Nephron (organoid): ENCODE data around the gene SIRT4.
A peak's percentile ranks its signal among the peaks of the same experiment; 100 is the strongest.
"Not testable (repeated sequence)": the region's sequence is repeated elsewhere in the genome, so short reads cannot be mapped to it uniquely, and the experiment has no call there.

Source experiments
- H3K27ac Mint-ChIP-seq, 3 experiments: 2 replicates each; pipeline ENCODE4 v1.8.0; 2020; ENCODE audit warnings: mixed read lengths in 3 of 3, mild to moderate bottlenecking in 2 of 3, moderate library complexity in 1 of 3
- H3K27me3 Mint-ChIP-seq: 2 replicates; pipeline ENCODE4 v1.8.0; 2021; ENCODE audit warnings: low read depth, mild to moderate bottlenecking, moderate library complexity, mixed read lengths
- H3K36me3 Mint-ChIP-seq: 2 replicates; pipeline ENCODE4 v1.8.0; 2020; ENCODE audit warnings: low read depth, mixed read lengths
- H3K4me1 Mint-ChIP-seq: 2 replicates; pipeline ENCODE4 v1.8.0; 2020; ENCODE audit warnings: mixed read lengths
- H3K4me3 Mint-ChIP-seq, 3 experiments: 2 replicates each; pipeline ENCODE4 v1.8.0; 2020; ENCODE audit warnings: mild to moderate bottlenecking in 3 of 3, mixed read lengths in 3 of 3, moderate library complexity in 2 of 3
- H3K9me3 Mint-ChIP-seq: 2 replicates; pipeline ENCODE4 v1.8.0; 2020; ENCODE audit warnings: mixed read lengths
- TF ChIP-seq, protein P1 (sequence below), 3 experiments: fragments of 200-600 bp; sonication (generic); IDR thresholded peaks; one replicate each; pipeline ENCODE4 v1.5.0; 2021; ENCODE audit warnings: antibody characterized with exemption in 3 of 3; ENCODE audit not compliant: unreplicated experiment in 3 of 3

The SIRT4 gene

DNA sequence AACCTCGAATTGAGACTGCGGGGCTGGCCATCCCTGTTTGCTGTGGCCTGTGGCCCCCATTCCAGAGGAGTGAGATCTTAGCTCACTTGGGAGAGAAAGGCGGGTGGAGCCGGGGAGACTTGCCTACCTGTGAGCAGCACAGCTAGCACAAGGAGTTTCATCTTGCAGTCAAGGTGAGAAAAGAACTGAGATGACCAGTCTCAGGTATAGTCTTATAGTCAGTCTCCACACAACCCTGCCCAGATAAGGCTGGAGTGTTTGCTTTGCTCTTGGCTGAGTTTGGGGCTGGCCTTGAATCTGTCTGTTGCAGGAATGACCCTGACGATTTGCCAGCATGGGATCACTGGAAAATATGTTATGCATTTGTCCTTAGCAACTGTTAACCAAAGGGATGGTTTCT lies 25.5 kb downstream of the SIRT4 start, which contains the start of gene PLA2G1B:
TSS of gene PLA2G1B (minus strand) at position 187 of the 400 bp plus-strand sequence. CDS start at position 161, 26 bp downstream.
- H3K4me1 Mint-ChIP-seq: peaks cover 5% of the 10 kb centered on the region
- TF ChIP-seq, protein P1, sequence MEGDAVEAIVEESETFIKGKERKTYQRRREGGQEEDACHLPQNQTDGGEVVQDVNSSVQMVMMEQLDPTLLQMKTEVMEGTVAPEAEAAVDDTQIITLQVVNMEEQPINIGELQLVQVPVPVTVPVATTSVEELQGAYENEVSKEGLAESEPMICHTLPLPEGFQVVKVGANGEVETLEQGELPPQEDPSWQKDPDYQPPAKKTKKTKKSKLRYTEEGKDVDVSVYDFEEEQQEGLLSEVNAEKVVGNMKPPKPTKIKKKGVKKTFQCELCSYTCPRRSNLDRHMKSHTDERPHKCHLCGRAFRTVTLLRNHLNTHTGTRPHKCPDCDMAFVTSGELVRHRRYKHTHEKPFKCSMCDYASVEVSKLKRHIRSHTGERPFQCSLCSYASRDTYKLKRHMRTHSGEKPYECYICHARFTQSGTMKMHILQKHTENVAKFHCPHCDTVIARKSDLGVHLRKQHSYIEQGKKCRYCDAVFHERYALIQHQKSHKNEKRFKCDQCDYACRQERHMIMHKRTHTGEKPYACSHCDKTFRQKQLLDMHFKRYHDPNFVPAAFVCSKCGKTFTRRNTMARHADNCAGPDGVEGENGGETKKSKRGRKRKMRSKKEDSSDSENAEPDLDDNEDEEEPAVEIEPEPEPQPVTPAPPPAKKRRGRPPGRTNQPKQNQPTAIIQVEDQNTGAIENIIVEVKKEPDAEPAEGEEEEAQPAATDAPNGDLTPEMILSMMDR (IDR thresholded peaks at IDR 0.05; ENCODE audit: unreplicated experiment in 3 of 3): no peak
- peaks cover 17% of the 10 kb centered on the region for H3K27me3 Mint-ChIP-seq
- H3K27ac Mint-ChIP-seq: no peak within 1 kb of the TSS
- no peaks in the 10 kb centered on the region for H3K36me3 Mint-ChIP-seq
- peak within 1 kb of the TSS in 1 of 3 experiments; percentile 34 for H3K4me3 Mint-ChIP-seq
- no peaks in the 10 kb centered on the region for H3K9me3 Mint-ChIP-seq

- peaks cover 5% of the 10 kb centered on the region for H3K4me1 Mint-ChIP-seq
- H3K4me3 Mint-ChIP-seq: no peak overlapping the region
- H3K27me3 Mint-ChIP-seq: peaks cover 15% of the 10 kb centered on the region
- TF ChIP-seq, protein P1 (IDR thresholded peaks at IDR 0.05; ENCODE audit: unreplicated experiment in 3 of 3): no peak
- H3K9me3 Mint-ChIP-seq: no peaks in the 10 kb centered on the region
- no peak overlapping the region for H3K27ac Mint-ChIP-seq
- no peaks in the 10 kb centered on the region for H3K36me3 Mint-ChIP-seq
Observed at GRCh38 chr12:120328228-120328627, 26.1 kb downstream of the SIRT4 start.

DNA sequence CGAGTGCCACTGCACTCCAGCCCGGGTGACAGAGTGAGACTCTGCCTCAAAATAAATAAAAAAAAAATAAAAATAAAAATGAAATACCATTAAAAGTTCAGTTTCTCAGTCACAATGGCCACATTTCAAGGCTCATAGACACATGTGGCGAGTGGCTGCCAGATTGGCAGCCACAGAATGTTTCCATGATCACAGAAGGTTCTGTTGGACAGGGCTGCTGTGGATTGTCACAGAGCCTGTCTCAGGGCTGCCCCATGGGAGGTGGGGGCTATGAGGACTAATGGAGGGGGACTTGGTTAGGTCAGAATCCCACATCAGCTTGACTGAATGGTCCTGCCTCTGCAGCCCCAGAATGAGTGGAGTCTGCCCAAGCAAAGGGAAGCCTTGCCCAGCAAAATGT lies 29.3 kb downstream of the SIRT4 start:
- Mint-ChIP-seq H3K4me3 (no peak overlapping the region), H3K27me3 (peaks cover 9% of the 10 kb centered on the region), H3K36me3 (no peaks in the 10 kb centered on the region), H3K27ac (no peak overlapping the region), H3K9me3 (peaks cover 8% of the 10 kb centered on the region), H3K4me1 (no peaks in the 10 kb centered on the region)
- TF ChIP-seq, protein P1 (IDR thresholded peaks at IDR 0.05; ENCODE audit: unreplicated experiment in 3 of 3): no peak

DNA sequence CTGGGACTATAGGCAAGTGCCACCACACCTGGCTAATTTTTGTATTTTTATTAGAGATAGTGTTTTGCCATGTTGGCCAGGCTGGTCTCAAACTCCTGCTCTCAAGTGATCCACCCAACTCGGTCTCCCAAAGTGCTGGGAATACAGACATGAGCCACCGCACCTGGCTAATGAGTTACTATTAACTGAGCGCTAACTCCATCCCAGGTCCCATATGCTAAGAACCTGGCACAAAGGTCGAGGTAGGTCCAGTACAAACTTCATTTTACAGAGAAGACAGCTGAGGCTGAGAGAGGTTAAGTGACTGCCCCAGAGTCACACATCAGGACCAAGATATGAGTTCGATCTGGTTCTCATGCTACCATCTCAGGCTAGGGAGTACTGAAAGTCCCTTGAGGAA lies 29.9 kb downstream of the SIRT4 start:
- TF ChIP-seq, protein P1 (IDR thresholded peaks at IDR 0.05; ENCODE audit: unreplicated experiment in 3 of 3): no peak
- Mint-ChIP-seq H3K9me3 (peaks cover 12% of the 10 kb centered on the region), H3K27ac (no peak overlapping the region), H3K4me3 (no peak overlapping the region), H3K27me3 (peaks cover 9% of the 10 kb centered on the region), H3K4me1 (no peaks in the 10 kb centered on the region), H3K36me3 (no peaks in the 10 kb centered on the region)

DNA sequence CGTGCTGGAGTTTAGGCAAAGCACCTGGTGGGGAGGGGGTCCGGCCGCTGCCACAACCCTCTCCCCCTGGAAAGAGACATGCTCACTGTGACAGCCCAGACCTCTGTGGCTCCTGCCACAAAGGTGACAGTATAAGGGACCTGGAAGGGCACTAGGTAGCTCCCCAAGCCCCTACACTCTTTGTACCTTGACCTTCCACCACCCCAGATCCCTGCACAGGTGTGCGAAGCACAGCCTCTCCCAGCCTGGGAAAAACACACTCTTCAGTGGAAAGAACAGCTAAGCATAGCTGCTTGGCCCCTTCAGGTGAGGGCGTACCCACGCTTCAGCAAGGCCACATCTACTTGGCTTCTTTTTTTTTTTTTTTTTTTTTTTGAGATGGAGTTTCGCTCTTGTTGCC lies 30.4 kb downstream of the SIRT4 start:
- H3K9me3 Mint-ChIP-seq: peaks cover 17% of the 10 kb centered on the region
- TF ChIP-seq, protein P1 (IDR thresholded peaks at IDR 0.05; ENCODE audit: unreplicated experiment in 3 of 3): no peak
- no peaks in the 10 kb centered on the region for H3K4me1 Mint-ChIP-seq
- peaks cover 9% of the 10 kb centered on the region for H3K27me3 Mint-ChIP-seq
- H3K36me3 Mint-ChIP-seq: peaks cover 3% of the 10 kb centered on the region
- no peak overlapping the region for H3K27ac Mint-ChIP-seq
- H3K4me3 Mint-ChIP-seq: no peak overlapping the region

DNA sequence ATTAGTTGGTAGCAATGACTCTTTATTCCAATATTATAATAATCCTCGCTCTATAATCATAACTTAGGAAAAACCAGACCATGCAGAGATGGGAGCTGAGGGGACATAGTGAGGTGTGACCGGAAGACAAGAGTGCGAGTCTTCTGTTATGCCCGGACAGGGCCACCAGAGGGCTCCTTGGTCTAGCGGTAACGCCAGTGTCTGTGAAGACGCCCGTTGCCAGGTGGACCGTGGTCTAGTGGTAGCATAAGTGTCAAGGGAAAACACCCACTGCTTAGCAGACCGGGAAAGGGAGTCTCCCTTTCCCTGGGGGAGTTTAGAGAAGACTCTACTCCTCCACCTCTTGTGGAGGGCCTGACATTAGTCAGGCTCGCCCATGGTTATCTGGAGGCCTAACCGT lies 33.3 kb downstream of the SIRT4 start:
- H3K9me3 Mint-ChIP-seq: peaks cover 26% of the 10 kb centered on the region
- not testable (repeated sequence) for H3K27me3 Mint-ChIP-seq, H3K4me1 Mint-ChIP-seq, H3K36me3 Mint-ChIP-seq, H3K4me3 Mint-ChIP-seq
- TF ChIP-seq, protein P1 (IDR thresholded peaks at IDR 0.05; ENCODE audit: unreplicated experiment in 3 of 3): peak; percentile 61 to 67 (median 62)
- H3K27ac Mint-ChIP-seq: peak overlapping the region in 2 of 3 experiments; percentile 28 to 55

- H3K27ac Mint-ChIP-seq, H3K4me3 Mint-ChIP-seq, H3K27me3 Mint-ChIP-seq, H3K4me1 Mint-ChIP-seq: not testable (repeated sequence)
- H3K36me3 Mint-ChIP-seq: peaks cover 11% of the 10 kb centered on the region
- peaks cover 26% of the 10 kb centered on the region for H3K9me3 Mint-ChIP-seq
Observed at GRCh38 chr12:120336392-120336791, 34.3 kb downstream of the SIRT4 start.
